Ovary (tissue), 3 donors: Measurements from ENCODE around the gene CAPN5.

ENCODE experiments used
- EP300 ChIP-seq: sonication (generic); formaldehyde crosslinking; IDR thresholded peaks from one replicate; pipeline ENCODE4 v1.6.1; 2017; ENCODE audit warnings: antibody characterized with exemption
- POLR2A ChIP-seq: fragments of 450-650 bp; IDR thresholded peaks from one replicate; pipeline ENCODE4 v1.6.1; 2017; ENCODE audit warnings: antibody characterized with exemption, mild to moderate bottlenecking, moderate library complexity
- TF ChIP-seq, protein P1 (sequence below), 3 donors: fragments of 450-650 bp in 2 of 3; fragments of 200-600 bp in 1 of 3; IDR thresholded peaks; one replicate each; pipeline versions ENCODE4 v1.5.1 to v1.8.0; 2016 to 2022; ENCODE audit warnings: antibody characterized with exemption in 3 of 3, mild to moderate bottlenecking in 1 of 3
- donor health status: DM: no; HTN: no; CAD: no.

DNA sequence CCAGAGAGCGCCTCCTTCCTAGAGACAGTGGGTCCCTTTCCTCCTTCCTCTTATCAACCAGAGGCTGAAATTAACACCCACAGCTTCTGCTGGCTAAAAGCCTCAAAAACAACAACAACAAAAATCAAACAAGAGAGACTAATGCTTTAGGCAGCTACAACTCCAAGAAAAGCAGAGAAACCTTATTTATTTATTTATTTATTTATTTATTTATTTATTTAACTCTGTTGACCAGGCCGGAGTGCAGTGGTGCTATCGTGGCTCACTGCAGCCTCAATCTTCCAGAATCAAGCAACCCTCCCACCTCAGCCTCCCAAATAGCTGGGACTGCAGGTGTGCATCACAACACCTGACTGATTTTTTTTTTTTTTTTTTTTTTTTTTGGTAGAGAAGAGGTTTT lies 35.2 kb upstream of the CAPN5 start:
- no peak for TF ChIP-seq POLR2A
- TF ChIP-seq, protein P1, sequence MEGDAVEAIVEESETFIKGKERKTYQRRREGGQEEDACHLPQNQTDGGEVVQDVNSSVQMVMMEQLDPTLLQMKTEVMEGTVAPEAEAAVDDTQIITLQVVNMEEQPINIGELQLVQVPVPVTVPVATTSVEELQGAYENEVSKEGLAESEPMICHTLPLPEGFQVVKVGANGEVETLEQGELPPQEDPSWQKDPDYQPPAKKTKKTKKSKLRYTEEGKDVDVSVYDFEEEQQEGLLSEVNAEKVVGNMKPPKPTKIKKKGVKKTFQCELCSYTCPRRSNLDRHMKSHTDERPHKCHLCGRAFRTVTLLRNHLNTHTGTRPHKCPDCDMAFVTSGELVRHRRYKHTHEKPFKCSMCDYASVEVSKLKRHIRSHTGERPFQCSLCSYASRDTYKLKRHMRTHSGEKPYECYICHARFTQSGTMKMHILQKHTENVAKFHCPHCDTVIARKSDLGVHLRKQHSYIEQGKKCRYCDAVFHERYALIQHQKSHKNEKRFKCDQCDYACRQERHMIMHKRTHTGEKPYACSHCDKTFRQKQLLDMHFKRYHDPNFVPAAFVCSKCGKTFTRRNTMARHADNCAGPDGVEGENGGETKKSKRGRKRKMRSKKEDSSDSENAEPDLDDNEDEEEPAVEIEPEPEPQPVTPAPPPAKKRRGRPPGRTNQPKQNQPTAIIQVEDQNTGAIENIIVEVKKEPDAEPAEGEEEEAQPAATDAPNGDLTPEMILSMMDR (IDR thresholded peaks at IDR 0.05): no peak
- no peak for TF ChIP-seq EP300
